Ectodermal cell (in vitro differentiated cells): Measurements from ENCODE around the gene METTL13. TPM values are rescaled to one million over a fixed set of nuclear protein-coding genes. Genes with fewer than 3 reads are reported as not detected.

Source experiments
- H3K27ac ChIP-seq: 2 replicates; pipeline ENCODE4 v1.7.0; 2013; ENCODE audit warnings: mild to moderate bottlenecking, low read depth, low read length; ENCODE audit not compliant: insufficient read depth, poor library complexity, severe bottlenecking
- H3K27me3 ChIP-seq: 2 replicates; pipeline ENCODE4 v1.7.0; 2013; ENCODE audit warnings: mild to moderate bottlenecking, low read length; ENCODE audit not compliant: insufficient read depth, control insufficient read depth, poor library complexity, severe bottlenecking
- H3K36me3 ChIP-seq: one replicate; pipeline ENCODE4 v1.7.0; 2013; ENCODE audit warnings: low read length; ENCODE audit not compliant: control insufficient read depth, insufficient read depth
- H3K4me1 ChIP-seq: one replicate; pipeline ENCODE4 v1.7.0; 2013; ENCODE audit warnings: low read length; ENCODE audit not compliant: control insufficient read depth, insufficient read depth
- H3K4me3 ChIP-seq: 2 replicates; pipeline ENCODE4 v1.7.0; 2013; ENCODE audit warnings: low read depth, low read length, control low read depth; ENCODE audit not compliant: insufficient read depth
- H3K9me3 ChIP-seq: 2 replicates; pipeline ENCODE4 v1.7.0; 2013; ENCODE audit warnings: mild to moderate bottlenecking, low read length, moderate library complexity; ENCODE audit not compliant: control insufficient read depth
- WGBS, 2 experiments: methylation state at CpG; one replicate each; pipeline ENCODE4 v1.1.7; 2013; ENCODE audit warnings: missing lambda C conversion rate in 2 of 2; 5-methylcytosine and 5-hydroxymethylcytosine counted together
- polyA plus RNA-seq, 4 experiments: library from polyadenylated mRNA; stranded (reverse); fragments of 50-300 nt; gene quantifications; one replicate each; pipeline ENCODE4 v1.2.3, GENCODE V29; 2013

Gene METTL13, protein sequence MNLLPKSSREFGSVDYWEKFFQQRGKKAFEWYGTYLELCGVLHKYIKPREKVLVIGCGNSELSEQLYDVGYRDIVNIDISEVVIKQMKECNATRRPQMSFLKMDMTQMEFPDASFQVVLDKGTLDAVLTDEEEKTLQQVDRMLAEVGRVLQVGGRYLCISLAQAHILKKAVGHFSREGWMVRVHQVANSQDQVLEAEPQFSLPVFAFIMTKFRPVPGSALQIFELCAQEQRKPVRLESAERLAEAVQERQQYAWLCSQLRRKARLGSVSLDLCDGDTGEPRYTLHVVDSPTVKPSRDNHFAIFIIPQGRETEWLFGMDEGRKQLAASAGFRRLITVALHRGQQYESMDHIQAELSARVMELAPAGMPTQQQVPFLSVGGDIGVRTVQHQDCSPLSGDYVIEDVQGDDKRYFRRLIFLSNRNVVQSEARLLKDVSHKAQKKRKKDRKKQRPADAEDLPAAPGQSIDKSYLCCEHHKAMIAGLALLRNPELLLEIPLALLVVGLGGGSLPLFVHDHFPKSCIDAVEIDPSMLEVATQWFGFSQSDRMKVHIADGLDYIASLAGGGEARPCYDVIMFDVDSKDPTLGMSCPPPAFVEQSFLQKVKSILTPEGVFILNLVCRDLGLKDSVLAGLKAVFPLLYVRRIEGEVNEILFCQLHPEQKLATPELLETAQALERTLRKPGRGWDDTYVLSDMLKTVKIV
- polyA plus RNA-seq (2013, experiment 1 of 4), result 33.6 TPM
- polyA plus RNA-seq (2013, experiment 2 of 4), result 38.1 TPM
- polyA plus RNA-seq (2013, experiment 3 of 4), result 21.5 TPM
- 25.8 TPM for polyA plus RNA-seq (2013, experiment 4 of 4)

DNA sequence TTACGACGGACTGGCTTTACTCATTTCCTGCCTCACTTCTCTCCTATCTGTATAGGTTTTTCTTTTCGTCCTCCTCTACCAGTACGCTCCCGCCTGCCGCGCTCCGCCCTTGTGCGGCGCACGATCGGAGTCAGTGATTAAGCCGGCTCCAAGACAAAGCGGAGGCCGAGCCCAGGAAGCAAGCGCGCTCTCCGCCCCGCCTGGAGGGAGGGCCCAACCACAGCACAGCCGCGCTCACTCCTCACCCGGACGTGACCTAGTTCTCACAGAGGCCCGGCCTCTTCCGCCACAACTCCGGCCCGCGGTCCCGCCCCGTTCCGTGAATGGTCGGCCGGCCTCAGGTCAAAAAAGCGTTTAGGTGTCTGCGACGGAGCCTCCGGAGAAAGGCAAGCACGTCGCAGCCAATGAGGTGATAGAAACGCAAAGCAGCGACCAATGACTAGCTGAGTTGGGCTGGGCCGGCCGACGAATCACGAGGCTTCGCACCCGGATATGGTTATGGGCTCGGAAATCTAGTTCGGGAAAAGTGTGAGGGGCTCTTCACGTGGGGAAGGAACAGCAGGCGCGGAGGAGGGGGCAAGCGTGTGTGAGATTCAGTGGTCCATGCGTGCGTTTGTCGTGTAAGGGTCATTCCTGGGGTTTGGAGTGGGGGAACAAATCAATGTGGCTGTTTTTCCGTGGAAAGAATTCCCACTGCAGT lies at the start of gene METTL13:
METTL13 (plus strand) TSS at position 485 of the 700 bp plus-strand sequence. CDS start 308 bp downstream, outside the sequence.
- Histone ChIP-seq H3K36me3 (peaks cover 19% of the 10 kb centered on the region), H3K27ac (peak within 1 kb of the TSS; percentile 74), H3K4me3 (peak within 1 kb of the TSS; percentile 82), H3K27me3 (no peaks in the 10 kb centered on the region), H3K4me1 (no peaks in the 10 kb centered on the region), H3K9me3 (no peaks in the 10 kb centered on the region)
- 0% methylated on average over 57 of the region's 57 CpGs for WGBS, 2 experiments

GRCh38 chr1:171736196-171736595 lies 45.3 kb upstream of the METTL13 start:
- WGBS, 2 experiments, result 92 to 95% methylated on average over 2 of the region's 2 CpGs
- Histone ChIP-seq H3K4me3 (no peak overlapping the region), H3K9me3 (no peaks in the 10 kb centered on the region), H3K36me3 (no peaks in the 10 kb centered on the region), H3K27ac (no peak overlapping the region), H3K4me1 (no peaks in the 10 kb centered on the region), H3K27me3 (no peaks in the 10 kb centered on the region)

- Histone ChIP-seq H3K4me1 (no peaks in the 10 kb centered on the region), H3K27ac (no peak overlapping the region), H3K27me3 (no peaks in the 10 kb centered on the region), H3K4me3 (no peak overlapping the region), H3K9me3 (no peaks in the 10 kb centered on the region), H3K36me3 (no peaks in the 10 kb centered on the region)
- 100% methylated on average over 2 of the region's 2 CpGs; no CpG with 5 or more reads in 1 of the 2 experiments for WGBS, 2 experiments
Measured at GRCh38 chr1:171738911-171739310, 42.5 kb upstream of the METTL13 start.

GRCh38 chr1:171739656-171740055 lies 41.8 kb upstream of the METTL13 start:
- WGBS, 2 experiments, result 88% methylated on average over 2 of the region's 2 CpGs
- Histone ChIP-seq H3K4me1 (no peaks in the 10 kb centered on the region), H3K27ac (no peak overlapping the region), H3K36me3 (no peaks in the 10 kb centered on the region), H3K4me3 (no peak overlapping the region), H3K9me3 (no peaks in the 10 kb centered on the region), H3K27me3 (no peaks in the 10 kb centered on the region)

DNA sequence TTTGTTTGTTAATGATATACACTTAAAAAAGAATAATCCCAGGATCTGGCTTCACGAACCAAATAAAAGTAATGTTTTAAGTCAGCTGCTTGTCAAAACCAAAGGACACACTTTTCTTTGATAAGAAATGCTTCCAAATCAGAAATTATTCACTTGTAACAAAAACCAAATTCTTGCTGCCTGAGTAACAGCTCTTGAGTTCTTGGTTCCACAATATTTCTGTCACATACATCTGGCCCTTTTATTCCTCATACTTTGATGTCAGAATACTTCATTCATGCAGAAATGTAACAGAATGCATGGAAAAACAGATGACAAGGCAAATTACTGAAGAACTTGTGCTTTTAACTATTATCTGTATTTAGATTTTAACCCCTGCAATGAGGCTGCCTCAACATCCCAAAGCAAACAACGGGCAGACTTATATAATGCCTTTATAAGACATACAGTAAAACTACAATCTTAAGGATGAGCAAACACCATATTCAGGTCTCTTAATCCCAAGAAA lies 41.0 kb upstream of the METTL13 start:
- H3K4me1 ChIP-seq, result no peaks in the 10 kb centered on the region
- WGBS, 2 experiments, result 88 to 90% methylated on average over 2 of the region's 2 CpGs
- no peak overlapping the region for H3K27ac ChIP-seq
- H3K27me3 ChIP-seq, result no peaks in the 10 kb centered on the region
- no peaks in the 10 kb centered on the region for H3K9me3 ChIP-seq
- no peaks in the 10 kb centered on the region for H3K36me3 ChIP-seq
- no peak overlapping the region for H3K4me3 ChIP-seq

DNA sequence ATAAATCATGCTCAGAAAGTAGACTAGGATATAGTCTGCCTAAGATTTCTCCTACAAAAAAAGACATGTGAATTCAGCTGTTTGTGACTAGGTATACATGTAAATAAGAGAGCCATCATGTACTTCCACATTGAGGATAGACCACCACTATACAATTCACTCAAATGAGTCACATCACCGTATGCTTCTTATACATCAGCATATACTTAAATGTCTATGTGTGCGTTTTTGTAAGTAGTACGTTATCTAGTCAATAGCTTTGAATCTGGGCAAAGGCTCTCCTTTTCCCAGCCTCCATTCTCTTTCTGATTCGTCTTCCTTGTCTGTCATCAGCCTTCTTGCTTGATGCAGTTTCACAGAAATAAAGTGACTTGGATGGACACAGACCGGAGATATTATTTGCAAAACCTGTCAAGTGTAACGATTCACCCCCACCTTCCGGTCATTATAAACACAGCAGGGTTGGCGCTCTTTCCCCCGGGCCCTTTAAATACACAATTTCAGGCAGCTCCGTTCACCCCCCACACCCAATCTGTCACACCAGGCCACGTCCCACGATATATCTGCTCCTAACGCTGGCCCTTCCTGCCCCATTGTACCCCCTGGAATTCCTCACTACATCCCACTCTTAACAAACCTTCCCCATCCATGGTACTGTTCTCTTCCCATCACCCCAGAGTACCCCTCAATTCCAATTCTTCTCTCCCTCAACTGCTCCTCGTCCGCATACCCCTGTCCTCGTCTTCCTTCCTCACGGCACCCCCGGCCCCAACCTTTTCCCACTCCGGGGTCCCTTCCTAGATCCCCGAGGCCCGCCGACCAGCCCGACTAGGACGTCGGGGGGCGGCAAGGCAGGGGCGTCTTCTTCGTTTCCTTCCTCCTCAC lies 40.2 kb upstream of the METTL13 start:
- Histone ChIP-seq H3K27me3 (no peaks in the 10 kb centered on the region), H3K4me3 (peak overlapping the region; percentile 91), H3K27ac (no peak overlapping the region), H3K4me1 (no peaks in the 10 kb centered on the region), H3K36me3 (no peaks in the 10 kb centered on the region), H3K9me3 (no peaks in the 10 kb centered on the region)
- WGBS, 2 experiments, result 5 to 8% methylated on average over 28 of the region's 28 CpGs

GRCh38 chr1:171741872-171742576 lies 39.4 kb upstream of the METTL13 start, which contains the start of gene VAMP4:
TSS of gene VAMP4 (minus strand) at chr1:171742065. CDS start at chr1:171738414, 3,651 bp downstream.
- WGBS, 2 experiments, result 0% methylated on average over 57 of the region's 57 CpGs
- no peaks in the 10 kb centered on the region for H3K36me3 ChIP-seq
- H3K4me1 ChIP-seq, result no peaks in the 10 kb centered on the region
- H3K9me3 ChIP-seq, result no peaks in the 10 kb centered on the region
- peak within 1 kb of the TSS; percentile 78 for H3K27ac ChIP-seq
- peak within 1 kb of the TSS; percentile 91 for H3K4me3 ChIP-seq
- no peaks in the 10 kb centered on the region for H3K27me3 ChIP-seq

- no peaks in the 10 kb centered on the region for H3K4me1 ChIP-seq
- H3K4me3 ChIP-seq, result peak overlapping the region; percentile 91
- 0 to 1% methylated on average over 14 of the region's 14 CpGs for WGBS, 2 experiments
- no peaks in the 10 kb centered on the region for H3K9me3 ChIP-seq
- H3K36me3 ChIP-seq, result no peaks in the 10 kb centered on the region
- H3K27me3 ChIP-seq, result no peaks in the 10 kb centered on the region
- peak overlapping the region; percentile 78 for H3K27ac ChIP-seq
Measured at GRCh38 chr1:171742577-171742922, 38.9 kb upstream of the METTL13 start.
